GM19372 (cell line): ENCODE results near the gene ALG13.
"Not testable (repeated sequence)": the region's sequence is repeated elsewhere in the genome, so short reads cannot be mapped to it uniquely, and the experiment has no call there.

Experiments
- ATAC-seq: cut with Tn5 transposase; IDR thresholded peaks from one replicate; pipeline ENCODE4 v1.9.1; 2021; ENCODE audit warnings: mild to moderate bottlenecking, low read depth, moderate library complexity; ENCODE audit not compliant: unreplicated experiment

ALG13 gene

DNA sequence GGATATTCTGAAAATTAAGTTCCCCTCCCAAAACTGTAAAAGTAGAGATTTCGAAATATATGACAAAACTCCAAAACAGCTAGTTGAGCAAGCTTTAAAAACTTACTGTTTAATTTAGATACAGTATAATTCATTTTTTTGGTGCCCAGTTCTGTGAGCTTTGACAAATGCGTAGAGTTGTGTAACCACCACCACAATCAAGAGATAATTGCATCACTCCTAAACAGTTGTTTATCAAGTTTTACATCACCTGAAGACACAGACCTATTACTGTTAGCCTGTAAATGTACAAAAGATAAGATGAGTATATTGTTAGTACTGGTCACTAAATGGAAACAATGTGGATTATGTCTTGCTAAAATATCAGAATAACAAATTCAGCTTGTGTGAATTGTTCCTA, 62.3 kb downstream of the ALG13 start:
- ATAC-seq = no peak

GRCh38 chrX:111756486-111756885, 75.5 kb downstream of the ALG13 start:
- no peak for ATAC-seq

- no peak for ATAC-seq
Measured at GRCh38 chrX:111759686-111760085, 78.7 kb downstream of the ALG13 start.

DNA sequence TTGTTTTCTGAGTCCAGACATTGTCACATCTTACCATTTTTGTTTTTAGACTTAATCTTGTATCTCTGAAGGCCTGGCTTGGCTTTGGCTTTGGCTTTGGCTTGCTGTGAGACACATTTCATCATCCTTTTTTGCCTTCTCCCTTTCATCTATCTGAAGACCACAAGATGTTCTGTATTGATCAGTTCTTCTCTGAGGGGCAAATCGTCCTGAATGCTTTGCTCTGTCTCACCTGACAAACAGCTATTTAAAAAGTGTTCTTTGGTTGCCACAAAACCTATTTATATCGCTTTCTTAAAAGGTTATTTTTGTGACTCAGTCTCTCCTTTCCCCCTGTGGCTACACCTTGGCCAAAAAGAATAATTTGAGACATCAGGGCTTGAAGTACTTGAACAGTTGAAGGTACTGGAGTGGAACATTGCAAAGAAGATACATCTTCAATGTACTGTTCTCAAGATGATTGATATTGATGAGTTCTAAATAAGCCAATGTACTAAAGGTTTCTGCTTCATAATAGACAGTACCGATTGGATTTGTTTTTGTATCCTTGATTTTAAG, 80.7 kb downstream of the ALG13 start:
- ATAC-seq = no peak

- no peak for ATAC-seq
Measured at GRCh38 chrX:111778591-111778990, 97.6 kb downstream of the ALG13 start.

- no peak for ATAC-seq
Measured at GRCh38 chrX:111779582-111779981, 98.6 kb downstream of the ALG13 start.

DNA sequence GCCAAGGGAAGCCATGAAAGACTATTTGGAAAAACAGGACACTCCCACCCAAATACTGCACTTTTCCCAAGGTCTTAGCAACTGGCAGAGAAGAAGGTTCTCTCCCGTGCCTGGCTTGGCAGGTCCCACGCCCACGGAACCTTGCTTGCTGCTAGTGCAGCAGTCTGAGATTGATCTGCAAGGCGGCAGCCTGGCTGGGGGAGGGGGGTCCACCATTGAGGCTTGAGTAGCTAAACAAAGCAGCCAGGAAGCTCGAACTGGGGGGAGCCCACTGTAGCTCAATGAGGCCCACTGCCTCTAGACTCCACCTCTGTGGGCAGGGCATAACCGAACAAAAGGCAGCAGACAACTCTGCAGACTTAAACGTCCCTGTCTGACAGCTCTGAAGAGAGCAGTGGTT, 103.7 kb downstream of the ALG13 start:
- no peak for ATAC-seq

DNA sequence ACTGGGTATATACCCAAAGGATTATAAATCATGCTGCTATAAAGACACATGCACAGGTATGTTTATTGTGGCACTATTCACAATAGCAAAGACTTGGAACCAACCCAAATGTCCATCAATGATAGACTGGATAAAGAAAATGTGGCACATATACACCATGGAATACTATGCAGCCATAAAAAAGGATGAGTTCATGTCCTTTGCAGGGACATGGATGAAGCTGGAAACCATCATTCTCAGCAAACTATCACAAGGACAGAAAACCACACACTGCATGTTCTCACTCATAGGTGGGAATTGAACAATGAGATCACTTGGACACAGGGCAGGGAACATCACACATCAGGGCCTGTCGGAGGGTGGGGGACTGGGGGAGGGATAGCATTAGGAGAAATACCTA, 109.1 kb downstream of the ALG13 start:
- not testable (repeated sequence) for ATAC-seq
